ENCODE measurements around the gene RAP1GAP2. TPM values are rescaled to one million over a fixed set of nuclear protein-coding genes. Genes with fewer than 3 reads are reported as not detected.

Gene RAP1GAP2
- total RNA-seq, 2 experiments from 2014 or later = 11.3 to 28.2 TPM

- H4K20me1 ChIP-seq (ENCODE audit: insufficient read depth, low read length) = no peaks in the 10 kb centered on the region
- no peaks in the 10 kb centered on the region for H3K9me2 ChIP-seq (ENCODE audit: insufficient read depth, low read length)
- no peak overlapping the region for H3K27ac ChIP-seq (ENCODE audit: low read depth, low read length, poor library complexity, severe bottlenecking)
- H3K4me1 ChIP-seq (ENCODE audit: insufficient read depth, low read length, poor library complexity, severe bottlenecking) = no peaks in the 10 kb centered on the region
- intact Hi-C loops (cut with micrococcal nuclease; ENCODE audit: unreplicated experiment) = no loop called here
- no peaks in the 10 kb centered on the region for H3K36me3 ChIP-seq (ENCODE audit: insufficient read depth, low read length)
- no TSS peak for BruUV-seq (replicated peaks)
- H2AFZ ChIP-seq (ENCODE audit: low read length) = no peak overlapping the region
- no peak for DNase-seq (ENCODE audit: low spot score)
- no peaks in the 10 kb centered on the region for H3K9me3 ChIP-seq (ENCODE audit: low read length)
- ChIA-PET CTCF (ENCODE audit: unreplicated experiment) (no interaction called here), POLR2A (no interaction called here)
- H3K4me2 ChIP-seq (ENCODE audit: low read length) = no peak overlapping the region
- H3K79me2 ChIP-seq (ENCODE audit: insufficient read depth, low read depth, low read length) = no peaks in the 10 kb centered on the region
- no peak for TF ChIP-seq CTCF (conservative IDR thresholded peaks at IDR 0.05; ENCODE audit: low read length)
- no peak for TF ChIP-seq EZH2phosphoT487 (IDR thresholded peaks at IDR 0.05; ENCODE audit: borderline replicate concordance, low read depth, low read length)
- H3K4me3 ChIP-seq (ENCODE audit: low read depth, low read length, poor library complexity, severe bottlenecking) = no peak overlapping the region
Measured at GRCh38 chr17:2878751-2879254, 82.6 kb downstream of the RAP1GAP2 start.

DNA sequence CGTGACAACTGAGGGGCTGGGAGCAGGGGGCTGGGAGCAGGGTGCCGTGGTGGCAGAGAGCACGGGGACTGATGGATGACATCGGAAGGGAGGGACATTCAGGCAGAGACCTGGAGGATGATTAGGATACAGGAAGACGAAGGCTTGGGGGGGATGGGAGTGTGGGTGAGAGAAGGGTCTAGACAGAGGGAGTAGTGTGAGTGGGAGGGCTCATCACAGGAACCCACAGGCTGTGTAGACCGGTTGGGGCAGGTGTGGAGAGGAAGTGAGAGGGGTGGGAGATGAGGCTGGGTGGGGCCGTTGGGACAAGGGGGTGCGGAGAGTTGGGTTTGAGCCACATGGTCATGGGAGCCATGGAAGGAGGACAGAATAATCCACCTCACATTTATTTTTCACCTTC lies 83.8 kb downstream of the RAP1GAP2 start:
- TF ChIP-seq CTCF (conservative IDR thresholded peaks at IDR 0.05; ENCODE audit: low read length) (no peak), EZH2phosphoT487 (IDR thresholded peaks at IDR 0.05; ENCODE audit: borderline replicate concordance, low read depth, low read length) (no peak)
- ChIA-PET CTCF (ENCODE audit: unreplicated experiment) (interaction anchor here (0.6 kb wide), 1 partner anchor 10 kb away, joined by 4 read pairs; no protein-coding TSS in a partner anchor), POLR2A (no interaction called here)
- Histone ChIP-seq H3K4me2 (ENCODE audit: low read length) (no peak overlapping the region), H3K9me2 (ENCODE audit: insufficient read depth, low read length) (no peaks in the 10 kb centered on the region), H3K9me3 (ENCODE audit: low read length) (no peaks in the 10 kb centered on the region), H3K79me2 (ENCODE audit: insufficient read depth, low read depth, low read length) (no peaks in the 10 kb centered on the region), H2AFZ (ENCODE audit: low read length) (no peak overlapping the region), H3K36me3 (ENCODE audit: insufficient read depth, low read length) (no peaks in the 10 kb centered on the region), H4K20me1 (ENCODE audit: insufficient read depth, low read length) (no peaks in the 10 kb centered on the region), H3K4me3 (ENCODE audit: low read depth, low read length, poor library complexity, severe bottlenecking) (no peak overlapping the region), H3K4me1 (ENCODE audit: insufficient read depth, low read length, poor library complexity, severe bottlenecking) (no peaks in the 10 kb centered on the region), H3K27ac (ENCODE audit: low read depth, low read length, poor library complexity, severe bottlenecking) (no peak overlapping the region)
- DNase-seq (ENCODE audit: low spot score) = no peak
- intact Hi-C loops (cut with micrococcal nuclease; ENCODE audit: unreplicated experiment) = no loop called here
- BruUV-seq (replicated peaks) = no TSS peak

DNA sequence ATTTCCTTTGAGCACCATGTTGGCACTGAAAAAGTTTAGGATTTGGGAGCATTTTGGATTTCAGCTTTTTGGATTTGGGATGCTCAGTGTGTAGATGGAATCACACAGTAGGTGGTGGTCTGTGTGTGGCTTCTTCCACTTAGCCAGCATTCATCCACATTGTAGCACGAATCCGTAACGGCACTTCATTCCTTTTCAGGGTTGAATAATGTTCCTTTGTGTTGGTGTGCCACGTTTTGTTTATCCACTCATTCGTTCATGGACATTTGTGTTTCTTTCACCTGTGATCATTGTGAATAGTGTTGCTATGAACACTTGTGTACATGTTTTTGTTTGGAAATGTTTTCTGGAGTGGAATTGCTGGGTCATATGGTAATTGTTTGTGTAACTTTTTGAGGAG lies 85.1 kb downstream of the RAP1GAP2 start:
- H3K4me2 ChIP-seq (ENCODE audit: low read length) = no peak overlapping the region
- no peak for TF ChIP-seq EZH2phosphoT487 (IDR thresholded peaks at IDR 0.05; ENCODE audit: borderline replicate concordance, low read depth, low read length)
- no peak for TF ChIP-seq CTCF (conservative IDR thresholded peaks at IDR 0.05; ENCODE audit: low read length)
- BruUV-seq (replicated peaks) = no TSS peak
- no peaks in the 10 kb centered on the region for H3K79me2 ChIP-seq (ENCODE audit: insufficient read depth, low read depth, low read length)
- H3K4me1 ChIP-seq (ENCODE audit: insufficient read depth, low read length, poor library complexity, severe bottlenecking) = no peaks in the 10 kb centered on the region
- H3K36me3 ChIP-seq (ENCODE audit: insufficient read depth, low read length) = no peaks in the 10 kb centered on the region
- ChIA-PET CTCF (ENCODE audit: unreplicated experiment) (no interaction called here), POLR2A (no interaction called here)
- intact Hi-C loops (cut with micrococcal nuclease; ENCODE audit: unreplicated experiment) = no loop called here
- no peak overlapping the region for H3K4me3 ChIP-seq (ENCODE audit: low read depth, low read length, poor library complexity, severe bottlenecking)
- no peak overlapping the region for H3K27ac ChIP-seq (ENCODE audit: low read depth, low read length, poor library complexity, severe bottlenecking)
- no peaks in the 10 kb centered on the region for H4K20me1 ChIP-seq (ENCODE audit: insufficient read depth, low read length)
- no peaks in the 10 kb centered on the region for H3K9me2 ChIP-seq (ENCODE audit: insufficient read depth, low read length)
- DNase-seq (ENCODE audit: low spot score) = no peak
- no peaks in the 10 kb centered on the region for H3K9me3 ChIP-seq (ENCODE audit: low read length)
- no peak overlapping the region for H2AFZ ChIP-seq (ENCODE audit: low read length)
